Measurements from ENCODE around the gene PRDM12. TPM values are rescaled to one million over a fixed set of nuclear protein-coding genes. Genes with fewer than 3 reads are reported as not detected.

Gene PRDM12
- total RNA-seq, 2 donors from 2014 or later, result not detected

GRCh38 chr9:130627051-130627450 lies 37.3 kb upstream of the PRDM12 start:
- Histone ChIP-seq H3K27me3 (replicated peaks; ENCODE audit: insufficient read depth) (no peaks in the 10 kb centered on the region), H3K4me3 (no peak overlapping the region), H3K9me3 (no peaks in the 10 kb centered on the region), H3K4me1 (ENCODE audit: control insufficient read depth in 1 of 2, low read depth in 2 of 2) (no peaks in the 10 kb centered on the region), H3K27ac (no peak overlapping the region), H3K36me3 (peaks cover 80% of the 10 kb centered on the region)
- ATAC-seq (ENCODE audit: insufficient number of reproducible peaks, low FRiP score, low read depth) (no peak), DNase-seq (ENCODE audit: low spot score) (no peak)
- no peak for TF ChIP-seq CTCF (IDR thresholded peaks at IDR 0.05)

GRCh38 chr9:130627896-130628792 lies 36.2 kb upstream of the PRDM12 start:
- Histone ChIP-seq H3K9me3 (no peaks in the 10 kb centered on the region), H3K4me3 (no peak overlapping the region), H3K36me3 (peaks cover 83% of the 10 kb centered on the region), H3K27ac (no peak overlapping the region), H3K27me3 (replicated peaks; ENCODE audit: insufficient read depth) (no peaks in the 10 kb centered on the region), H3K4me1 (ENCODE audit: control insufficient read depth in 1 of 2, low read depth in 2 of 2) (no peaks in the 10 kb centered on the region)
- ATAC-seq (ENCODE audit: insufficient number of reproducible peaks, low FRiP score, low read depth), result no peak
- TF ChIP-seq CTCF (IDR thresholded peaks at IDR 0.05), result no peak
- no peak for DNase-seq (ENCODE audit: low spot score)

- ATAC-seq (ENCODE audit: insufficient number of reproducible peaks, low FRiP score, low read depth) (no peak), DNase-seq (ENCODE audit: low spot score) (no peak)
- peaks cover 76% of the 10 kb centered on the region for H3K36me3 ChIP-seq
- no peak overlapping the region for H3K27ac ChIP-seq
- no peaks in the 10 kb centered on the region for H3K4me1 ChIP-seq (ENCODE audit: control insufficient read depth in 1 of 2, low read depth in 2 of 2)
- no peak overlapping the region for H3K4me3 ChIP-seq
- no peaks in the 10 kb centered on the region for H3K9me3 ChIP-seq
- H3K27me3 ChIP-seq (replicated peaks; ENCODE audit: insufficient read depth), result no peaks in the 10 kb centered on the region
- TF ChIP-seq CTCF (IDR thresholded peaks at IDR 0.05), result no peak
Observed at GRCh38 chr9:130629443-130630070, 34.8 kb upstream of the PRDM12 start.

GRCh38 chr9:130630071-130630450 lies 34.3 kb upstream of the PRDM12 start:
- no peak for TF ChIP-seq CTCF (IDR thresholded peaks at IDR 0.05)
- no peaks in the 10 kb centered on the region for H3K9me3 ChIP-seq
- no peaks in the 10 kb centered on the region for H3K27me3 ChIP-seq (replicated peaks; ENCODE audit: insufficient read depth)
- no peak overlapping the region for H3K27ac ChIP-seq
- no peak for DNase-seq (ENCODE audit: low spot score)
- no peaks in the 10 kb centered on the region for H3K4me1 ChIP-seq (ENCODE audit: control insufficient read depth in 1 of 2, low read depth in 2 of 2)
- H3K4me3 ChIP-seq, result no peak overlapping the region
- peaks cover 76% of the 10 kb centered on the region for H3K36me3 ChIP-seq
- no peak for ATAC-seq (ENCODE audit: insufficient number of reproducible peaks, low FRiP score, low read depth)

DNA sequence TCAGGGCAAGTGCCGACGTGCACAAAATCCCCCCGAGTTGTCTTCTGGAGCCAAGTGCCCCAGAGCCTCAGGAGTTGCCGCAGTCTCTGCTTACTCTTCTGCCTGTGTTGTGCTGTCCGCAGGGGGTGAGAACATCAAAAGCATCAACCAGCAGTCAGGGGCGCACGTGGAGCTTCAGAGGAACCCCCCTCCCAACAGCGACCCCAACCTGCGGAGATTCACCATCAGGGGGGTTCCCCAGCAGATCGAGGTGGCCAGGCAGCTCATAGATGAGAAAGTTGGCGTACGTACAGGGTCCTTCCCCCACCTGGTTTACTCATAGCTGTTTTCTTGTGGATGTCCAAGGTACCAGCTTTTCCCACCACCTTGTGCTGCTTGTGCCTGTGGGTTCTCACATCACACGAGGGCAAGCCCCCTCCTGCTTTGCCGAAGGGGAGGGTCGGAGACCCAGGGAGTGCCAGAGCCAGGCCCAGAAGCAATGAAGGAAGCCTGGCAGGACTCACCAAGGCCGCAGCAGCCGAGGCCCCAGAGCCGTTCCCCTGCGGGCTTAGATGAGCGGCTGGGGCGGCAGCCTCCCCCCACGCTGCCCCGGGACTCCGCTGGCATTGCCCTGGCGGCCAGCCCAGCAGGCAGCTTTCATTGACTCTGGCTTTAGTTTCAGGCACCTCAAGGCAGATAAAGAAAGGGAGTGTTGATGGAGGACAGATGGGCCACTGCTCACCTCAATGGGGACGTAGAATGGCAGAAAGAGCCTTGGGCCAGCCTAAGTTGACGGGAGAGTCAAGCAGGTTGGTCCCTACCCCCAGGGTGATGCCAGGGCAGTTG lies 33.7 kb upstream of the PRDM12 start:
- H3K36me3 ChIP-seq, result peaks cover 74% of the 10 kb centered on the region

More for the DNA sequence above, 33.7 kb upstream of the PRDM12 start:
- Histone ChIP-seq H3K9me3 (no peaks in the 10 kb centered on the region), H3K27ac (no peak overlapping the region), H3K4me1 (ENCODE audit: control insufficient read depth in 1 of 2, low read depth in 2 of 2) (no peaks in the 10 kb centered on the region), H3K27me3 (replicated peaks; ENCODE audit: insufficient read depth) (no peaks in the 10 kb centered on the region), H3K4me3 (no peak overlapping the region)
- ATAC-seq (ENCODE audit: insufficient number of reproducible peaks, low FRiP score, low read depth), result no peak
- no peak for TF ChIP-seq CTCF (IDR thresholded peaks at IDR 0.05)
- no peak for DNase-seq (ENCODE audit: low spot score)

Data from thoracic aorta (tissue), 2 donors.